Activated CD4-positive, alpha-beta T cell treated with anti-CD3 and anti-CD28 coated beads, Interleukin-10, Interleukin-2, amounts not matched to agents 100 ng/mL and 50 ng/mL, durations not matched to agents 16 hours and 8 hours (primary cell): ENCODE measurements around the gene OCSTAMP.
A peak's percentile ranks its signal among the peaks of the same experiment; 100 is the strongest.

Source experiments
- DNase-seq: peaks from one replicate; pipeline ENCODE4 v3.0.0-alpha.2; 2020

OCSTAMP gene

GRCh38 chr20:46550461-46550860, at the start of gene OCSTAMP:
Gene OCSTAMP (minus strand): TSS chr20:46550654. CDS start chr20:46550560, 94 bp downstream.
- DNase-seq: no peak

- no peak for DNase-seq
These were observed 49.0 kb upstream of the OCSTAMP start for GRCh38 chr20:46599227-46599987.

GRCh38 chr20:46595933-46596332, 45.5 kb upstream of the OCSTAMP start:
- no peak for DNase-seq

GRCh38 chr20:46594725-46595124, 44.3 kb upstream of the OCSTAMP start:
- DNase-seq: no peak

- DNase-seq: peak; percentile 35
These were observed 42.3 kb upstream of the OCSTAMP start for GRCh38 chr20:46592580-46593362.

GRCh38 chr20:46590443-46590842, 40.0 kb upstream of the OCSTAMP start:
- DNase-seq: no peak

- DNase-seq: peak; percentile 24
These were observed 38.4 kb upstream of the OCSTAMP start for GRCh38 chr20:46588532-46589511.

- DNase-seq: no peak
These were observed 37.5 kb upstream of the OCSTAMP start for GRCh38 chr20:46587986-46588385.

- no peak for DNase-seq
These were observed 36.3 kb upstream of the OCSTAMP start for GRCh38 chr20:46586724-46587123.

- no peak for DNase-seq
These were observed 34.1 kb upstream of the OCSTAMP start for GRCh38 chr20:46584508-46584907.

- DNase-seq: no peak
These were observed 33.2 kb upstream of the OCSTAMP start for GRCh38 chr20:46583411-46584214.

- no peak for DNase-seq
These were observed 32.2 kb upstream of the OCSTAMP start for GRCh38 chr20:46582648-46583047.

GRCh38 chr20:46581391-46581790, 30.9 kb upstream of the OCSTAMP start:
- no peak for DNase-seq

GRCh38 chr20:46580613-46581205, 30.3 kb upstream of the OCSTAMP start:
- DNase-seq: no peak

GRCh38 chr20:46578745-46579144, 28.3 kb upstream of the OCSTAMP start:
- DNase-seq: no peak

GRCh38 chr20:46576774-46577395, 26.4 kb upstream of the OCSTAMP start:
- DNase-seq: no peak

- no peak for DNase-seq
These were observed 25.5 kb upstream of the OCSTAMP start for GRCh38 chr20:46575937-46576461.

GRCh38 chr20:46575394-46575793, 24.9 kb upstream of the OCSTAMP start:
- DNase-seq: no peak

- DNase-seq: no peak
These were observed 23.5 kb upstream of the OCSTAMP start for GRCh38 chr20:46573788-46574584.

- no peak for DNase-seq
These were observed 22.8 kb upstream of the OCSTAMP start for GRCh38 chr20:46573234-46573633.
